B cell (primary cell): ENCODE results near the gene KLHL24. TPM values are rescaled to one million over a fixed set of nuclear protein-coding genes. Genes with fewer than 3 reads are reported as not detected.
"Not testable (repeated sequence)": the region's sequence is repeated elsewhere in the genome, so short reads cannot be mapped to it uniquely, and the experiment has no call there.

ENCODE experiments used
- ATAC-seq: fragments of 200-7000 bp; cut with Tn5 transposase; one replicate; pipeline ENCODE4 v1.10.0; 2021; ENCODE audit warnings: low read depth, mild to moderate bottlenecking, moderate number of reproducible peaks, moderate library complexity
- CTCF ChIA-PET: fragments of 350-600 bp; sonication (Branson Sonifier 250); formaldehyde crosslinking; loops from one replicate; lab custom pipeline; 2021; ENCODE audit warnings: antibody characterized with exemption, inconsistent platforms; lab: Charles Lee
- POLR2A ChIA-PET: fragments of 350-600 bp; sonication (Branson Sonifier 250); formaldehyde crosslinking; loops from one replicate; lab custom pipeline; 2021; ENCODE audit warnings: antibody characterized with exemption; lab: Charles Lee
- DNase-seq: peaks from one replicate; pipeline ENCODE4 v3.0.0; 2013
- H2AFZ ChIP-seq: 2 replicates; pipeline ENCODE4 v1.6.1; 2012; ENCODE audit warnings: mild to moderate bottlenecking, low read depth, low read length; ENCODE audit not compliant: insufficient read depth, poor library complexity, severe bottlenecking
- H3K27ac ChIP-seq, 2 donors: 1 replicate in 1 of 2; 2 replicates in 1 of 2; pipeline ENCODE4 v1.5.1; 2012 to 2013; ENCODE audit warnings: low read length in 2 of 2, mild to moderate bottlenecking in 2 of 2, moderate library complexity in 1 of 2
- H3K27me3 ChIP-seq, 4 experiments: fragments of 200-600 bp in 1 of 4; sonication (generic) in 1 of 4; replicated peaks in 1 of 4; 1 replicate in 2 of 4; 2 replicates in 2 of 4; pipeline versions ENCODE4 v1.6.1 to v1.7.0; 2013 to 2016; ENCODE audit warnings: low read length in 3 of 4, mild to moderate bottlenecking in 2 of 4, mixed read lengths in 1 of 4, moderate library complexity in 1 of 4; ENCODE audit not compliant: insufficient read depth in 4 of 4, control insufficient read depth in 3 of 4; ENCODE audit errors: control extremely low read depth in 1 of 4
- H3K36me3 ChIP-seq, 2 experiments: replicated peaks in 1 of 2; 1 replicate in 1 of 2; 2 replicates in 1 of 2; pipeline versions ENCODE4 v1.6.1 to v1.7.1; 2013; ENCODE audit warnings: low read length in 1 of 2; ENCODE audit not compliant: insufficient read depth in 2 of 2, control insufficient read depth in 1 of 2; ENCODE audit errors: control extremely low read depth in 1 of 2, extremely low read depth in 1 of 2
- H3K4me1 ChIP-seq, 2 donors: fragments of 200-600 bp in 1 of 2; sonication (generic) in 1 of 2; 1 replicate in 1 of 2; 2 replicates in 1 of 2; pipeline versions ENCODE4 v1.5.1 to v1.6.1; 2013 to 2017; ENCODE audit warnings: low read length in 2 of 2; ENCODE audit not compliant: control insufficient read depth in 2 of 2, insufficient read depth in 2 of 2
- H3K4me2 ChIP-seq: replicated peaks from 2 replicates; pipeline ENCODE3; 2012; ENCODE audit warnings: mild to moderate bottlenecking, low read depth, low read length; ENCODE audit not compliant: poor library complexity, severe bottlenecking
- H3K4me3 ChIP-seq, 5 experiments: fragments of 200-600 bp in 1 of 5; sonication (generic) in 1 of 5; 1 replicate in 3 of 5; 2 replicates in 2 of 5; pipeline versions ENCODE4 v1.5.1 to v1.7.0; 2011 to 2016; ENCODE audit warnings: low read length in 4 of 5, mild to moderate bottlenecking in 4 of 5, low read depth in 2 of 5, control low read depth in 1 of 5, moderate library complexity in 1 of 5; ENCODE audit not compliant: insufficient read depth in 1 of 5; ENCODE audit errors: control extremely low read depth in 1 of 5, extremely low read depth in 1 of 5
- H3K79me2 ChIP-seq: fragments of 200-600 bp; sonication (generic); one replicate; pipeline ENCODE4 v1.6.0; 2016; ENCODE audit warnings: low read length; ENCODE audit not compliant: control insufficient read depth, insufficient read depth
- H3K9ac ChIP-seq: fragments of 200-600 bp; sonication (generic); 2 replicates; pipeline ENCODE4 v1.6.1; 2017; ENCODE audit warnings: mild to moderate bottlenecking, low read length, moderate library complexity
- H3K9me3 ChIP-seq, 3 donors: one replicate each; pipeline versions ENCODE4 v1.6.1 to v1.7.1; 2013; ENCODE audit warnings: low read length in 2 of 3; ENCODE audit not compliant: control insufficient read depth in 2 of 3, insufficient read depth in 1 of 3; ENCODE audit errors: control extremely low read depth in 1 of 3
- H4K20me1 ChIP-seq: 2 replicates; pipeline ENCODE4 v1.6.0; 2012; ENCODE audit warnings: mild to moderate bottlenecking, low read length; ENCODE audit not compliant: insufficient read depth, control insufficient read depth, poor library complexity, severe bottlenecking
- H3K27ac Mint-ChIP-seq: one replicate; pipeline ENCODE4 v1.8.0; 2021; ENCODE audit warnings: mixed read lengths
- H3K27me3 Mint-ChIP-seq: one replicate; pipeline ENCODE4 v1.8.0; 2021; ENCODE audit warnings: mixed read lengths
- H3K4me1 Mint-ChIP-seq: one replicate; pipeline ENCODE4 v1.8.0; 2021; ENCODE audit warnings: mixed read lengths
- H3K4me3 Mint-ChIP-seq: one replicate; pipeline ENCODE4 v1.8.0; 2021; ENCODE audit warnings: mixed read lengths
- H3K9me3 Mint-ChIP-seq: one replicate; pipeline ENCODE4 v1.8.0; 2022; ENCODE audit warnings: mixed read lengths; ENCODE audit not compliant: insufficient read depth
- CTCF ChIP-seq: fragments of 200-600 bp; IDR thresholded peaks from one replicate; pipeline ENCODE4 v1.8.0; 2022; ENCODE audit warnings: antibody characterized with exemption, mild to moderate bottlenecking
- EZH2 ChIP-seq: IDR thresholded peaks from 2 replicates; pipeline ENCODE4 v1.6.1; 2012; ENCODE audit warnings: borderline replicate concordance, low read depth, mild to moderate bottlenecking, moderate library complexity, low read length; ENCODE audit not compliant: insufficient read depth, poor library complexity, severe bottlenecking
- WGBS: methylation state at CpG from one replicate; pipeline ENCODE4 v1.1.5; 2013; ENCODE audit warnings: missing lambda C conversion rate; ENCODE audit not compliant: insufficient coverage; 5-methylcytosine and 5-hydroxymethylcytosine counted together
- intact Hi-C: fragments of 100-400 bp; cut with micrococcal nuclease; formaldehyde crosslinking; loops from one replicate; pipeline ENCODE4 v1.10.0; 2022
- polyA plus RNA-seq: library from polyadenylated mRNA; depleted of rRNA; stranded (reverse); fragments of >200 nt; gene quantifications from 2 replicates; pipeline ENCODE4 v1.2.3, GENCODE V29; 2012
- total RNA-seq, 2 donors: library from RNA; stranded (reverse); fragments of 120-200 nt in 1 of 2; gene quantifications; 1 replicate in 1 of 2; 2 replicates in 1 of 2; pipeline versions ENCODE4 v1.2.3 to v1.2.4, GENCODE V29; 2013 to 2022

Gene KLHL24
- total and polyA plus RNA-seq, 2 donors (not counting 1 experiment from before 2014, with no cell fraction given), result 37.4 to 134 TPM

- peaks cover 0 to 4% (median 1%) of the 10 kb centered on the region in 4 experiments for H3K27me3 ChIP-seq
- H3K4me2 ChIP-seq, result no peak overlapping the region
- POLR2A ChIA-PET, result no interaction called here
- peaks cover 7% of the 10 kb centered on the region for H4K20me1 ChIP-seq
- CTCF ChIA-PET, result no interaction called here
- peak overlapping the region; percentile 59 for H3K27ac Mint-ChIP-seq
- H3K4me1 Mint-ChIP-seq, result peaks cover 6% of the 10 kb centered on the region
- peaks cover 7% of the 10 kb centered on the region for H3K27me3 Mint-ChIP-seq
- DNase-seq (no peak), ATAC-seq (no peak)
- H3K4me3 Mint-ChIP-seq, result no peak overlapping the region
- peaks cover 3 to 7% of the 10 kb centered on the region in 2 donors for H3K4me1 ChIP-seq
- no peak overlapping the region for H3K4me3 ChIP-seq
- intact Hi-C loops, result no loop called here
- H3K36me3 ChIP-seq, result no peaks in the 10 kb centered on the region
- H3K27ac ChIP-seq, result no peak overlapping the region
- no peak overlapping the region for H3K9ac ChIP-seq
- H3K79me2 ChIP-seq, result peaks cover 4% of the 10 kb centered on the region
- no peaks in the 10 kb centered on the region for H3K9me3 Mint-ChIP-seq
- no peak overlapping the region for H2AFZ ChIP-seq
- H3K9me3 ChIP-seq, result no peaks in the 10 kb centered on the region
- TF ChIP-seq EZH2 (no peak), CTCF (no peak)
Observed at GRCh38 chr3:183631715-183632114, 3.7 kb upstream of the KLHL24 start.

- CTCF ChIA-PET, result not testable (repeated sequence)
- 100% methylated on average over 3 of the region's 8 CpGs for WGBS
Observed at GRCh38 chr3:183632725-183633124, 2.7 kb upstream of the KLHL24 start.

More at GRCh38 chr3:183632725-183633124, 2.7 kb upstream of the KLHL24 start:
- H3K4me2 ChIP-seq, POLR2A ChIA-PET, intact Hi-C loops, H3K9me3 ChIP-seq, DNase-seq, H3K4me3 Mint-ChIP-seq, H3K27me3 Mint-ChIP-seq, H3K9ac ChIP-seq, H3K9me3 Mint-ChIP-seq, H3K36me3 ChIP-seq, H3K27ac ChIP-seq, ATAC-seq, H3K4me3 ChIP-seq, H2AFZ ChIP-seq, H3K27me3 ChIP-seq, H3K27ac Mint-ChIP-seq: not testable (repeated sequence)
- peaks cover 13% of the 10 kb centered on the region for H3K79me2 ChIP-seq
- peaks cover 15% of the 10 kb centered on the region for H4K20me1 ChIP-seq
- peaks cover 15% of the 10 kb centered on the region for H3K4me1 Mint-ChIP-seq
- peaks cover 12 to 16% of the 10 kb centered on the region in 2 donors for H3K4me1 ChIP-seq
